ENCODE measurements around the gene CD74.

DNA sequence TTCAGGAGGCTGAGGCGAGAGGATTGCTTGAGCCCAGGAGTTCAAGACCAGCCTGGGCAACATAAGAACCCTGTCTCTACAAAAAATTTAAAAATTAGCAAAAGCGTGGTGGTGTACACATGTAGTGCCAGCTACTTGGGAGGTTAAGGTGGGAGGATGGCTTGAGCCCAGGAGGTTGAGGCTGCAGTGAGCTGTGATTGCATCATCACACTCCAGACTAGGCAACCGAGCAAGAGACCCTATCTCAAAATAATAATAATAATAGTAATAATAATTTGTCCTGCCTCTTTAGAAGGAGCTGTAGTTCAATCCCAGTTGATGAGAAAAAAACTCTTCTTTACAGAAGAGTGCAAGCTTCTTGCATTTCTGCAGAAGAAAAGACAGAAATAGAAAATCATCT, 10.0 kb upstream of the CD74 start:
- TF ChIP-seq, protein P1, sequence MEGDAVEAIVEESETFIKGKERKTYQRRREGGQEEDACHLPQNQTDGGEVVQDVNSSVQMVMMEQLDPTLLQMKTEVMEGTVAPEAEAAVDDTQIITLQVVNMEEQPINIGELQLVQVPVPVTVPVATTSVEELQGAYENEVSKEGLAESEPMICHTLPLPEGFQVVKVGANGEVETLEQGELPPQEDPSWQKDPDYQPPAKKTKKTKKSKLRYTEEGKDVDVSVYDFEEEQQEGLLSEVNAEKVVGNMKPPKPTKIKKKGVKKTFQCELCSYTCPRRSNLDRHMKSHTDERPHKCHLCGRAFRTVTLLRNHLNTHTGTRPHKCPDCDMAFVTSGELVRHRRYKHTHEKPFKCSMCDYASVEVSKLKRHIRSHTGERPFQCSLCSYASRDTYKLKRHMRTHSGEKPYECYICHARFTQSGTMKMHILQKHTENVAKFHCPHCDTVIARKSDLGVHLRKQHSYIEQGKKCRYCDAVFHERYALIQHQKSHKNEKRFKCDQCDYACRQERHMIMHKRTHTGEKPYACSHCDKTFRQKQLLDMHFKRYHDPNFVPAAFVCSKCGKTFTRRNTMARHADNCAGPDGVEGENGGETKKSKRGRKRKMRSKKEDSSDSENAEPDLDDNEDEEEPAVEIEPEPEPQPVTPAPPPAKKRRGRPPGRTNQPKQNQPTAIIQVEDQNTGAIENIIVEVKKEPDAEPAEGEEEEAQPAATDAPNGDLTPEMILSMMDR (conservative IDR thresholded peaks at IDR 0.05) = no peak
- TF ChIP-seq ZFX (IDR thresholded peaks at IDR 0.05) = no peak

Measured in C4-2B (cell line).